Stimulated activated CD4-positive, alpha-beta T cell treated with anti-CD3 and anti-CD28 coated beads, Interleukin-1b, Interleukin-23, amount 100 ng/mL, for 4 hours (primary cell): ENCODE results near the gene CYFIP1.

Source experiments
- DNase-seq, 2 donors: peaks; one replicate each; pipeline ENCODE4 v3.0.0-alpha.2; 2020; ENCODE audit warnings: low read depth in 2 of 2

CYFIP1 gene

GRCh38 chr15:22869856-22870255 lies 110.3 kb downstream of the CYFIP1 start:
- no peak for DNase-seq

- DNase-seq, result no peak
Observed at GRCh38 chr15:22868928-22869327, 111.2 kb downstream of the CYFIP1 start.

- DNase-seq, result no peak
Observed at GRCh38 chr15:22868495-22868894, 111.7 kb downstream of the CYFIP1 start.

GRCh38 chr15:22867886-22868285 lies 112.3 kb downstream of the CYFIP1 start:
- no peak for DNase-seq

- no peak for DNase-seq
Observed at GRCh38 chr15:22866079-22866478, 114.1 kb downstream of the CYFIP1 start.

- no peak for DNase-seq
Observed at GRCh38 chr15:22863356-22863755, 116.8 kb downstream of the CYFIP1 start.

GRCh38 chr15:22861161-22861560 lies 119.0 kb downstream of the CYFIP1 start:
- DNase-seq, result no peak

- DNase-seq, result no peak
Observed at GRCh38 chr15:22856659-22857058, 123.5 kb downstream of the CYFIP1 start.

- DNase-seq, result no peak
Observed at GRCh38 chr15:22855791-22856190, 124.4 kb downstream of the CYFIP1 start.

GRCh38 chr15:22851513-22851912 lies 128.7 kb downstream of the CYFIP1 start:
- DNase-seq, result no peak

GRCh38 chr15:22850055-22850454 lies 130.1 kb downstream of the CYFIP1 start:
- DNase-seq, result no peak

- no peak for DNase-seq
Observed at GRCh38 chr15:22846073-22846472, 134.1 kb downstream of the CYFIP1 start.

GRCh38 chr15:22845289-22845900 lies 134.8 kb downstream of the CYFIP1 start:
- DNase-seq, result no peak

GRCh38 chr15:22844421-22845288 lies 135.5 kb downstream of the CYFIP1 start:
- DNase-seq, result no peak

- DNase-seq, result no peak
Observed at GRCh38 chr15:22839046-22839695, 141.0 kb downstream of the CYFIP1 start.

GRCh38 chr15:22838292-22839042 lies 141.7 kb downstream of the CYFIP1 start, which contains the start of gene NIPA2:
NIPA2 (plus strand) TSS chr15:22838666; CDS start chr15:22851732, 13,066 bp downstream.
- peak; percentile 98 to 99 for DNase-seq

- DNase-seq, result no peak
Observed at GRCh38 chr15:22831473-22831872, 148.7 kb downstream of the CYFIP1 start.

GRCh38 chr15:22827125-22827524 lies 153.0 kb downstream of the CYFIP1 start:
- DNase-seq, result no peak

- no peak for DNase-seq
Observed at GRCh38 chr15:22823495-22824128, 156.6 kb downstream of the CYFIP1 start.

- DNase-seq, result no peak
Observed at GRCh38 chr15:22819651-22820050, 160.5 kb downstream of the CYFIP1 start.
